Lower leg skin (tissue), 3 donors: ENCODE results near the gene HLA-DQA2.

Experiments used
- POLR2A ChIP-seq, 2 donors: fragments of 450-650 bp; IDR thresholded peaks; one replicate each; pipeline ENCODE4 v1.6.1; 2016 to 2017; ENCODE audit warnings: antibody characterized with exemption in 2 of 2, mild to moderate bottlenecking in 1 of 2, moderate library complexity in 1 of 2
- TF ChIP-seq, protein P1 (sequence below), 3 donors: fragments of 450-650 bp; IDR thresholded peaks; one replicate each; pipeline ENCODE4 v1.5.1; 2016; ENCODE audit warnings: antibody characterized with exemption in 3 of 3, mild to moderate bottlenecking in 3 of 3, moderate library complexity in 2 of 3

DNA sequence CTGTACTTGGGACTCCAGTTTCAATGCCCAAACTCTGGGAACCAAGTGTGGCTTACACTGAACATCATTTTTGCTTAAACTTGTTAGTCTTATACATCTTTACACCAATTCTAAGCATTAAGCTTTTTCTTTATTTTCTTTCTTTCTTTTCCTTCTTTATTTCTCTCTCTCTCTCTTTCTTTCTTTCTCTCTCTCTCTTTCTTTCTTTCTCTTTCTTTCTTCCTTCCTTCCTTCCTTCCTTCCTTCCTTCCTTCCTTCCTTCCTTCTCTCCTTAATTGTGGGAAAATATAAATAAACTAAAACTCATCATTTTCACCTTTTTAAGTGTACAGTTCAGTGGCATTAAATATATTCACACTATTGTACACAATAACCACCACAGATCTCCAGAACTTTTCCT, 31.6 kb upstream of the HLA-DQA2 start:
- TF ChIP-seq, protein P1, sequence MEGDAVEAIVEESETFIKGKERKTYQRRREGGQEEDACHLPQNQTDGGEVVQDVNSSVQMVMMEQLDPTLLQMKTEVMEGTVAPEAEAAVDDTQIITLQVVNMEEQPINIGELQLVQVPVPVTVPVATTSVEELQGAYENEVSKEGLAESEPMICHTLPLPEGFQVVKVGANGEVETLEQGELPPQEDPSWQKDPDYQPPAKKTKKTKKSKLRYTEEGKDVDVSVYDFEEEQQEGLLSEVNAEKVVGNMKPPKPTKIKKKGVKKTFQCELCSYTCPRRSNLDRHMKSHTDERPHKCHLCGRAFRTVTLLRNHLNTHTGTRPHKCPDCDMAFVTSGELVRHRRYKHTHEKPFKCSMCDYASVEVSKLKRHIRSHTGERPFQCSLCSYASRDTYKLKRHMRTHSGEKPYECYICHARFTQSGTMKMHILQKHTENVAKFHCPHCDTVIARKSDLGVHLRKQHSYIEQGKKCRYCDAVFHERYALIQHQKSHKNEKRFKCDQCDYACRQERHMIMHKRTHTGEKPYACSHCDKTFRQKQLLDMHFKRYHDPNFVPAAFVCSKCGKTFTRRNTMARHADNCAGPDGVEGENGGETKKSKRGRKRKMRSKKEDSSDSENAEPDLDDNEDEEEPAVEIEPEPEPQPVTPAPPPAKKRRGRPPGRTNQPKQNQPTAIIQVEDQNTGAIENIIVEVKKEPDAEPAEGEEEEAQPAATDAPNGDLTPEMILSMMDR (IDR thresholded peaks at IDR 0.05): no peak
- no peak for TF ChIP-seq POLR2A (IDR thresholded peaks at IDR 0.05)
